Spleen (tissue), 11 donors: ENCODE results near the gene PCDH18. TPM values are rescaled to one million over a fixed set of nuclear protein-coding genes. Genes with fewer than 3 reads are reported as not detected.

Experiments
- DNase-seq: peaks from one replicate; pipeline ENCODE4 v3.0.0-alpha.2; 2020
- H3K27ac ChIP-seq, 8 donors: fragments of 200-600 bp; sonication (generic) in 7 of 8; 1 replicate in 4 of 8; 2 replicates in 4 of 8; pipeline versions ENCODE4 v1.5.0 to v1.8.0; 2016 to 2021; ENCODE audit warnings: inconsistent platforms in 4 of 8, mild to moderate bottlenecking in 4 of 8, moderate library complexity in 1 of 8
- H3K27me3 ChIP-seq, 7 donors: fragments of 200-600 bp; sonication (generic) in 6 of 7; replicated peaks in 1 of 7; 1 replicate in 4 of 7; 2 replicates in 3 of 7; pipeline versions ENCODE4 v1.5.0 to v1.8.0; 2016 to 2021; ENCODE audit warnings: inconsistent platforms in 3 of 7, mild to moderate bottlenecking in 1 of 7
- H3K36me3 ChIP-seq, 6 donors: fragments of 200-600 bp; sonication (generic) in 5 of 6; 1 replicate in 4 of 6; 2 replicates in 2 of 6; pipeline versions ENCODE4 v1.5.0 to v1.8.0; 2016 to 2021; ENCODE audit warnings: inconsistent platforms in 2 of 6
- H3K4me1 ChIP-seq, 6 donors: fragments of 200-600 bp; sonication (generic) in 5 of 6; 1 replicate in 3 of 6; 2 replicates in 3 of 6; pipeline versions ENCODE4 v1.5.0 to v1.8.0; 2016 to 2021; ENCODE audit warnings: inconsistent platforms in 3 of 6
- H3K4me3 ChIP-seq, 8 donors: fragments of 200-600 bp; sonication (generic) in 7 of 8; 1 replicate in 4 of 8; 2 replicates in 4 of 8; pipeline versions ENCODE4 v1.5.0 to v1.8.0; 2016 to 2021; ENCODE audit warnings: inconsistent platforms in 4 of 8, mild to moderate bottlenecking in 4 of 8, moderate library complexity in 2 of 8
- H3K9me3 ChIP-seq, 8 donors: fragments of 200-600 bp; sonication (generic) in 7 of 8; 1 replicate in 4 of 8; 2 replicates in 4 of 8; pipeline versions ENCODE4 v1.5.0 to v1.8.0; 2016 to 2021; ENCODE audit warnings: inconsistent platforms in 4 of 8
- CTCF ChIP-seq, 11 experiments: fragments of 200-600 bp in 7 of 11; fragments of 450-650 bp in 4 of 11; sonication (generic) in 4 of 11; IDR thresholded peaks in 8 of 11; conservative IDR thresholded peaks in 3 of 11; 1 replicate in 7 of 11; 2 replicates in 4 of 11; pipeline versions ENCODE4 v1.4.0 to v1.8.0; 2016 to 2021; ENCODE audit warnings: antibody characterized with exemption in 11 of 11, inconsistent platforms in 4 of 11, mild to moderate bottlenecking in 1 of 11
- POLR2A ChIP-seq, 3 donors: fragments of 450-650 bp; IDR thresholded peaks; one replicate each; pipeline ENCODE4 v1.5.1; 2017; ENCODE audit warnings: antibody characterized with exemption in 3 of 3, mild to moderate bottlenecking in 1 of 3
- POLR2AphosphoS5 ChIP-seq, 3 donors: sonication (generic); formaldehyde crosslinking; IDR thresholded peaks; one replicate each; pipeline ENCODE4 v1.5.1; 2017; ENCODE audit warnings: antibody characterized with exemption in 3 of 3
- intact Hi-C: fragments of 100-400 bp; cut with DNase I; formaldehyde crosslinking; loops from one replicate; pipeline ENCODE4 v1.15.0; 2023; ENCODE audit warnings: low total_unique reads
- polyA plus RNA-seq, 3 donors: library from polyadenylated mRNA; stranded (reverse); fragments of 200-250 nt; gene quantifications; one replicate each; pipeline ENCODE4 v1.2.1, GENCODE V29; 2013
- total RNA-seq, 7 donors: library from RNA; depleted of rRNA in 3 of 7; stranded (reverse); fragments of >200 nt in 3 of 7; fragmentation: NEBNext Ultra II Directional in 4 of 7; extraction: Animal tissue kit (Norgen Biotek cat#: 25700) in 4 of 7; gene quantifications; one replicate each; pipeline versions ENCODE4 v1.1.0 to v1.2.1, GENCODE V29; 2016 to 2021
- donor health status: healthy with polysubstance abuse.
- donor health status: DM: no; HTN: no; CAD: no; lungs with moderate emphysema.
- donor health status: DM: no; HTN: no; CAD: no.
- donor health status: Bipolar disorder and iron deficiency.
- donor health status: healthy.
- donor health status: DM: no; HTN: no; CAD: no.
- donor health status: DM: yes; HTN: yes; CAD: no.

Gene PCDH18
- total and polyA plus RNA-seq, 10 donors = 0.82 to 15.6 (median 6.1) TPM

GRCh38 chr4:137470806-137471205 is 61.5 kb downstream of the PCDH18 start:
- no peak for DNase-seq
- Histone ChIP-seq H3K27me3 (no peaks in the 10 kb centered on the region), H3K9me3 (peaks cover 0 to 25% (median 19%) of the 10 kb centered on the region in 8 donors), H3K4me3 (no peak overlapping the region), H3K36me3 (no peaks in the 10 kb centered on the region), H3K4me1 (no peaks in the 10 kb centered on the region), H3K27ac (no peak overlapping the region)
- TF ChIP-seq POLR2A (IDR thresholded peaks at IDR 0.05) (no peak), POLR2AphosphoS5 (IDR thresholded peaks at IDR 0.05) (no peak), CTCF (IDR thresholded peaks at IDR 0.05 in 8 of 11, conservative IDR thresholded peaks at IDR 0.05 in 3 of 11) (no peak)
- intact Hi-C loops = no loop called here
